Measurements from ENCODE around the gene RERG. TPM values are rescaled to one million over a fixed set of nuclear protein-coding genes. Genes with fewer than 3 reads are reported as not detected.

The RERG gene
- total RNA-seq, 1 donor from 2014 or later = 0.14 TPM

DNA sequence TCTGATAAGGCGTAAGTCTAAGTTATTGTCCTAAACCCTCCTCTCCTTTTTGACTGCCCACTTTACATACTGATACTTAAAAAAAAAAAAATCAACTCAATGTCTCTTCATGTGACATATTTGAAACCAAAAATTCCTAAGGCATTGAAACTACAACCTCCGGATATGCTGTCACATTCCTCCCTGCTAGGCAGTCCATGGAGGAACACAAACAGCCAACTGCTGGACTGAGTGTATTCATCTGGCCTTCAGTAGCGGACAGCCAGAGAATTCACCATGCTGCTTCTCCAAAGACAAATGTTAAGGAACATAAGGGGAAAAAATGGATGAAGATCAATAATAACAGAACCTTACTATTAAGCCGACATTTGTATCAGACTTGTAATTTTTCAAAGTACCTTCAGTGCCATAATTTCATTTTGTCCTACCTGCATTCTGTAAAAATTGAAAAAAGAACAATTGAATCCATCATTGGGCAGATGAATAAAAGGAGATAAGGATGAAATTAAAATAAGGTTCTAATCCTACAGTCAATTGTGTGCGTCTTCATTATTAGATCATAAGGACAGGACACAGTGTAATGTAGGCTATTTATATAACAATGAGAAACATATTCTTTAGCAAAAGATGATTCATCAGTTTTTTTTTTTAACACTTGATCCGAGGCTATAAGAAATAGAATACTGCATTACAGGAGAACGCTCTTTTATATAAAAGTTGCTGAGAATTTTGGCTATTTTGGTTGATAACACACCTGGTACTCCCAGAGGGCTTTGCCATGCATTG is 12.2 kb downstream of the RERG start:
- H3K27ac ChIP-seq (ENCODE audit: low read depth, low read length) = peak overlapping the region; percentile 28
- peaks cover 13% of the 10 kb centered on the region for H3K4me1 Mint-ChIP-seq (ENCODE audit: low read depth, unreplicated experiment)
- peak; percentile 59 for DNase-seq (ENCODE audit: low read depth)
- H3K36me3 ChIP-seq (ENCODE audit: insufficient read depth, low read length) = no peaks in the 10 kb centered on the region
- no peaks in the 10 kb centered on the region for H3K79me2 ChIP-seq (ENCODE audit: insufficient read depth, low read length)
- no peak overlapping the region for H2AFZ ChIP-seq (ENCODE audit: low read depth, low read length)
- H3K27me3 ChIP-seq (ENCODE audit: insufficient read depth, low read length) = peaks cover under 1% of the 10 kb centered on the region
- H3K4me3 ChIP-seq (ENCODE audit: insufficient read depth, low read depth, low read length) = no peak overlapping the region
- TF ChIP-seq CTCF (IDR thresholded peaks at IDR 0.05; ENCODE audit: insufficient read depth, low read depth, low read length) (no peak), EZH2 (IDR thresholded peaks at IDR 0.05; ENCODE audit: insufficient read depth, low read length) (no peak)
- peak overlapping the region; percentile 46 for H3K4me2 ChIP-seq (ENCODE audit: low read length)
- H3K4me3 Mint-ChIP-seq (ENCODE audit: unreplicated experiment) = no peak overlapping the region
- H4K20me1 ChIP-seq (ENCODE audit: insufficient read depth, low read length) = no peaks in the 10 kb centered on the region
- no peaks in the 10 kb centered on the region for H3K36me3 Mint-ChIP-seq (ENCODE audit: low read depth, unreplicated experiment)
- no peaks in the 10 kb centered on the region for H3K27me3 Mint-ChIP-seq (ENCODE audit: low read depth, unreplicated experiment)
- no peak overlapping the region for H3K9ac ChIP-seq (ENCODE audit: low read length)
- peaks cover 15% of the 10 kb centered on the region for H3K4me1 ChIP-seq (ENCODE audit: insufficient read depth, low read length)
- no peaks in the 10 kb centered on the region for H3K9me3 ChIP-seq (ENCODE audit: insufficient read depth, low read depth, low read length)
- no peaks in the 10 kb centered on the region for H3K9me3 Mint-ChIP-seq (ENCODE audit: unreplicated experiment)
- peak; percentile 85 for FAIRE-seq
- peak overlapping the region; percentile 75 for H3K27ac Mint-ChIP-seq (ENCODE audit: unreplicated experiment)

- TF ChIP-seq EZH2 (IDR thresholded peaks at IDR 0.05; ENCODE audit: insufficient read depth, low read length) (no peak), CTCF (IDR thresholded peaks at IDR 0.05; ENCODE audit: insufficient read depth, low read depth, low read length) (peak; percentile 42)
- no peak overlapping the region for H2AFZ ChIP-seq (ENCODE audit: low read depth, low read length)
- no peaks in the 10 kb centered on the region for H4K20me1 ChIP-seq (ENCODE audit: insufficient read depth, low read length)
- no peak overlapping the region for H3K4me3 ChIP-seq (ENCODE audit: insufficient read depth, low read depth, low read length)
- H3K9me3 Mint-ChIP-seq (ENCODE audit: unreplicated experiment) = peaks cover 1% of the 10 kb centered on the region
- FAIRE-seq (no peak), DNase-seq (ENCODE audit: low read depth) (no peak)
- no peaks in the 10 kb centered on the region for H3K36me3 ChIP-seq (ENCODE audit: insufficient read depth, low read length)
- no peaks in the 10 kb centered on the region for H3K27me3 ChIP-seq (ENCODE audit: insufficient read depth, low read length)
- H3K27ac ChIP-seq (ENCODE audit: low read depth, low read length) = no peak overlapping the region
- H3K36me3 Mint-ChIP-seq (ENCODE audit: low read depth, unreplicated experiment) = no peaks in the 10 kb centered on the region
- H3K27me3 Mint-ChIP-seq (ENCODE audit: low read depth, unreplicated experiment) = no peaks in the 10 kb centered on the region
- H3K4me1 ChIP-seq (ENCODE audit: insufficient read depth, low read length) = peaks cover 15% of the 10 kb centered on the region
- H3K79me2 ChIP-seq (ENCODE audit: insufficient read depth, low read length) = no peaks in the 10 kb centered on the region
- no peak overlapping the region for H3K27ac Mint-ChIP-seq (ENCODE audit: unreplicated experiment)
- no peaks in the 10 kb centered on the region for H3K9me3 ChIP-seq (ENCODE audit: insufficient read depth, low read depth, low read length)
- no peak overlapping the region for H3K9ac ChIP-seq (ENCODE audit: low read length)
- H3K4me2 ChIP-seq (ENCODE audit: low read length) = no peak overlapping the region
- no peak overlapping the region for H3K4me3 Mint-ChIP-seq (ENCODE audit: unreplicated experiment)
- peaks cover 13% of the 10 kb centered on the region for H3K4me1 Mint-ChIP-seq (ENCODE audit: low read depth, unreplicated experiment)
Observed at GRCh38 chr12:15208140-15208539, 13.1 kb downstream of the RERG start.

DNA sequence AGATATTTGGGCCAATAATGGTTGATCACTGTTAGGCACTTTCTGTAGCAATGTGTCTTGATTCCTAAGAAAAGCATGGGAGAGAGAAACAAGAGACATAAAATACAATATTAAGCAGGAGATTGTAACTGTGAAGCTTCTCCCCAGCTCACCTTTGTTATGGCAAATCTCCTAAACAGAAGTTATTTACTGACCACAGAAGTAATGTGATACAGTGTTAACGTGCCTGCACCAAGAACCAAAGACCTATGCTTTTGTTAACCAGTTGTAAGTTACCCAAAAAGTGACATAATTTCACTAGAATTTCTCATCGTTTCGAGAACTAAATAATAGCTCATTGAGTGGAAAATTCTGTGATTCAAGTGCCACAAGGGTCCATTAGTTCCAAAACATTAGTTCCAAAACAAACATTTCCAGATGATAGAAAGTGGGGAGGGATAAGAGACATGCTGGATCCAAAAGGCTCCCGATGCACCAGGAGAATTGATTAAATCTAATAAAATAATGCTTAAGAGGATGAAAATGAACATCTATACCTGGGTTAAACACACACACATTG is 14.3 kb downstream of the RERG start:
- no peaks in the 10 kb centered on the region for H3K36me3 ChIP-seq (ENCODE audit: insufficient read depth, low read length)
- FAIRE-seq (no peak), DNase-seq (ENCODE audit: low read depth) (peak; percentile 36)
- no peak for TF ChIP-seq CTCF (IDR thresholded peaks at IDR 0.05; ENCODE audit: insufficient read depth, low read depth, low read length)
- TF ChIP-seq EZH2 (IDR thresholded peaks at IDR 0.05; ENCODE audit: insufficient read depth, low read length) = no peak
- Mint-ChIP-seq H3K4me3 (ENCODE audit: unreplicated experiment) (no peak overlapping the region), H3K27me3 (ENCODE audit: low read depth, unreplicated experiment) (no peaks in the 10 kb centered on the region), H3K27ac (ENCODE audit: unreplicated experiment) (no peak overlapping the region), H3K9me3 (ENCODE audit: unreplicated experiment) (peaks cover 3% of the 10 kb centered on the region), H3K36me3 (ENCODE audit: low read depth, unreplicated experiment) (no peaks in the 10 kb centered on the region), H3K4me1 (ENCODE audit: low read depth, unreplicated experiment) (peaks cover 13% of the 10 kb centered on the region)
- H3K4me1 ChIP-seq (ENCODE audit: insufficient read depth, low read length) = peaks cover 15% of the 10 kb centered on the region
- no peak overlapping the region for H3K4me3 ChIP-seq (ENCODE audit: insufficient read depth, low read depth, low read length)
- H2AFZ ChIP-seq (ENCODE audit: low read depth, low read length) = no peak overlapping the region
- H3K9ac ChIP-seq (ENCODE audit: low read length) = no peak overlapping the region
- H3K79me2 ChIP-seq (ENCODE audit: insufficient read depth, low read length) = no peaks in the 10 kb centered on the region
- H3K27me3 ChIP-seq (ENCODE audit: insufficient read depth, low read length) = no peaks in the 10 kb centered on the region
- no peak overlapping the region for H3K27ac ChIP-seq (ENCODE audit: low read depth, low read length)
- no peak overlapping the region for H3K4me2 ChIP-seq (ENCODE audit: low read length)
- H4K20me1 ChIP-seq (ENCODE audit: insufficient read depth, low read length) = no peaks in the 10 kb centered on the region
- H3K9me3 ChIP-seq (ENCODE audit: insufficient read depth, low read depth, low read length) = no peaks in the 10 kb centered on the region

Data from astrocyte (in vitro differentiated cells and primary cell).